Measurements from ENCODE around the gene UPF2. TPM values are rescaled to one million over a fixed set of nuclear protein-coding genes. Genes with fewer than 3 reads are reported as not detected.
"Not testable (repeated sequence)": the region's sequence is repeated elsewhere in the genome, so short reads cannot be mapped to it uniquely, and the experiment has no call there.

Gene UPF2
- polyA plus RNA-seq, 1 donor (not counting 4 experiments of a cell fraction or from before 2014, with no cell fraction given) = 20.3 TPM

DNA sequence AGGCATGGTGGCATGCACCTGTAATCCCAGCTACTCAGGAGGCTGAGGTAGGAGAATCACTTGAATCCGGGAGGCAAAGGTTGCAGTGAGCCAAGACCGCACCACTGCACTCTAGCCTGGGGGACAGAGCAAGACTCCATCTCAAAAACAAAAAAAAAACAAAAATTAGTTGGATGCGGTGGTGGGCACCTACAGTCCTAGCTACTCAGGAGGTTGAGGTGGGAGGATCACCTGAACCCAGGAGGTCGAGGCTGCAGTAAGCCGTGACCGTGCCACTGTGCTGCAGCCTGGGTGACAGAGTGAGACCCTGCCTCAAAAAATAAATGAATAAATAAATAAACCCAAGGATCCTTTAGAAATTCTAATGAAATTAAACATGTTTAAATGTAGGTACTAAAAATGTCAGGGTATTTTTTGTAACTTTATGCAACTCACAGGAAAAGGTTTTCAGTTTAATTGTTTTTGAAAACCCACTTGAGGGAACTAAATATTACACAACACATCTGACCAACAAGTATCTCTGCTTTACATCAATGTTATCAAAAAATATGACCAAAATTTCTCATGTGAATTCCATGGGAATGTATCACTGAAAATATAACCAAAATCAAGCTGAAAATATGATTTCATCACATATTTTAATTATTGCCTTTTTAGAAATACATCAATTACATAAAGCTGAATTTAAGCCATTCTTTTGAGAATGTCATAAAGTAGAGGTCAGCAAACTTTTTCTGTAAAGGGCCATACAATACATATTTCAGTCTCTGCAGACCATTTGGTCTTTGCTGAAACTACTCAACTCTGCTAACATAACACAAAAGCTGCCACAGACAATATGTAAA lies 23.9 kb downstream of the UPF2 start:
- Histone ChIP-seq H3K4me3 (ENCODE audit: control insufficient read depth in 2 of 3, extremely low read depth in 1 of 3, insufficient read depth in 2 of 3, low read depth in 1 of 3, low read length in 3 of 3) (no peak overlapping the region), H3K36me3 (ENCODE audit: control insufficient read depth in 2 of 2, extremely low read depth in 1 of 2, insufficient read depth in 2 of 2, low read length in 2 of 2) (peaks cover 4 to 5% of the 10 kb centered on the region in 2 experiments), H3K79me2 (ENCODE audit: control insufficient read depth, insufficient read depth, low read length) (peaks cover 31% of the 10 kb centered on the region), H4K20me1 (ENCODE audit: control insufficient read depth, extremely low read depth, insufficient read depth, low read length) (no peaks in the 10 kb centered on the region), H3K27ac (ENCODE audit: control insufficient read depth, insufficient read depth, low read length) (no peak overlapping the region), H3K9me1 (ENCODE audit: control insufficient read depth, extremely low read depth, insufficient read depth, low read length) (no peaks in the 10 kb centered on the region), H2AFZ (ENCODE audit: control insufficient read depth, low read length) (no peak overlapping the region), H3K4me2 (ENCODE audit: control insufficient read depth, extremely low read depth, insufficient read depth, low read depth, low read length) (no peak overlapping the region), H3K27me3 (ENCODE audit: control insufficient read depth, extremely low read depth, insufficient read depth, low read length) (no peaks in the 10 kb centered on the region), H3K9ac (ENCODE audit: control insufficient read depth, extremely low read depth, insufficient read depth, low read length) (no peak overlapping the region), H3K4me1 (ENCODE audit: control insufficient read depth, extremely low read depth, insufficient read depth, low read length) (peaks cover 3% of the 10 kb centered on the region), H3K9me3 (ENCODE audit: control insufficient read depth, low read depth, low read length) (no peaks in the 10 kb centered on the region)
- TF ChIP-seq, protein P1, sequence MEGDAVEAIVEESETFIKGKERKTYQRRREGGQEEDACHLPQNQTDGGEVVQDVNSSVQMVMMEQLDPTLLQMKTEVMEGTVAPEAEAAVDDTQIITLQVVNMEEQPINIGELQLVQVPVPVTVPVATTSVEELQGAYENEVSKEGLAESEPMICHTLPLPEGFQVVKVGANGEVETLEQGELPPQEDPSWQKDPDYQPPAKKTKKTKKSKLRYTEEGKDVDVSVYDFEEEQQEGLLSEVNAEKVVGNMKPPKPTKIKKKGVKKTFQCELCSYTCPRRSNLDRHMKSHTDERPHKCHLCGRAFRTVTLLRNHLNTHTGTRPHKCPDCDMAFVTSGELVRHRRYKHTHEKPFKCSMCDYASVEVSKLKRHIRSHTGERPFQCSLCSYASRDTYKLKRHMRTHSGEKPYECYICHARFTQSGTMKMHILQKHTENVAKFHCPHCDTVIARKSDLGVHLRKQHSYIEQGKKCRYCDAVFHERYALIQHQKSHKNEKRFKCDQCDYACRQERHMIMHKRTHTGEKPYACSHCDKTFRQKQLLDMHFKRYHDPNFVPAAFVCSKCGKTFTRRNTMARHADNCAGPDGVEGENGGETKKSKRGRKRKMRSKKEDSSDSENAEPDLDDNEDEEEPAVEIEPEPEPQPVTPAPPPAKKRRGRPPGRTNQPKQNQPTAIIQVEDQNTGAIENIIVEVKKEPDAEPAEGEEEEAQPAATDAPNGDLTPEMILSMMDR (optimal IDR thresholded peaks at IDR 0.05 in 1 of 3, IDR thresholded peaks at IDR 0.05 in 1 of 3, conservative IDR thresholded peaks at IDR 0.05 in 1 of 3; ENCODE audit: extremely low read depth in 1 of 3, insufficient read depth in 2 of 3, low read length in 3 of 3) = no peak
- TF ChIP-seq EZH2 (IDR thresholded peaks at IDR 0.05; ENCODE audit: low read length) = no peak
- dilution Hi-C loops (cut with MboI; ENCODE audit: extremely low pct_ligation_motif_present, low sequenced_read_pairs) = no loop called here
- DNase-seq (ENCODE audit: low read depth, low spot score) = no peak
- FAIRE-seq = no peak

DNA sequence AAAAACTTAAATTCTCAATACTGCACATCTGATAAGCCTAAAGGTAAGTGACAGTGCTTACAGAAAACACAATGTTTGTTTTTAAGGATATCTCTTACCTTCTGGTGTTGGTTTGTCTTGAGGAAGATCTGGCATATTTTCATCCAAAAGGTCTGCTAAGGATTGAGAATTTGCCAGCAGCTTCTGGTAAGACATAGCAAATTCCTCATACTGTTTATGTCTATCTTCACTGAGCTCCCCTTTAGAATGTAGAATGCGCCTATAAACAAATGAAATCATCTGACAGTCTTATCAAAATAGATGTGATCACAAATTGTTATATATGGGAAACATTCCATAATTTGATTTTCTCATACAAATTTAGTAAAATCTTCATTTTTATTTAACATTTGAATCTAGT lies 28.7 kb downstream of the UPF2 start:
- Histone ChIP-seq H4K20me1 (ENCODE audit: control insufficient read depth, extremely low read depth, insufficient read depth, low read length) (no peaks in the 10 kb centered on the region), H3K27ac (ENCODE audit: control insufficient read depth, insufficient read depth, low read length) (no peak overlapping the region), H3K27me3 (ENCODE audit: control insufficient read depth, extremely low read depth, insufficient read depth, low read length) (no peaks in the 10 kb centered on the region), H3K9ac (ENCODE audit: control insufficient read depth, extremely low read depth, insufficient read depth, low read length) (no peak overlapping the region), H3K9me3 (ENCODE audit: control insufficient read depth, low read depth, low read length) (no peaks in the 10 kb centered on the region), H3K79me2 (ENCODE audit: control insufficient read depth, insufficient read depth, low read length) (peaks cover 9% of the 10 kb centered on the region), H2AFZ (ENCODE audit: control insufficient read depth, low read length) (no peak overlapping the region), H3K4me1 (ENCODE audit: control insufficient read depth, extremely low read depth, insufficient read depth, low read length) (no peaks in the 10 kb centered on the region), H3K9me1 (ENCODE audit: control insufficient read depth, extremely low read depth, insufficient read depth, low read length) (no peaks in the 10 kb centered on the region), H3K4me3 (ENCODE audit: control insufficient read depth in 2 of 3, extremely low read depth in 1 of 3, insufficient read depth in 2 of 3, low read depth in 1 of 3, low read length in 3 of 3) (no peak overlapping the region), H3K4me2 (ENCODE audit: control insufficient read depth, extremely low read depth, insufficient read depth, low read depth, low read length) (no peak overlapping the region), H3K36me3 (ENCODE audit: control insufficient read depth in 2 of 2, extremely low read depth in 1 of 2, insufficient read depth in 2 of 2, low read length in 2 of 2) (peaks cover 0 to 4% of the 10 kb centered on the region in 2 experiments)
- DNase-seq (ENCODE audit: low read depth, low spot score) (no peak), FAIRE-seq (no peak)
- dilution Hi-C loops (cut with MboI; ENCODE audit: extremely low pct_ligation_motif_present, low sequenced_read_pairs) = no loop called here
- no peak for TF ChIP-seq EZH2 (IDR thresholded peaks at IDR 0.05; ENCODE audit: low read length)
- TF ChIP-seq, protein P1 (optimal IDR thresholded peaks at IDR 0.05 in 1 of 3, IDR thresholded peaks at IDR 0.05 in 1 of 3, conservative IDR thresholded peaks at IDR 0.05 in 1 of 3; ENCODE audit: extremely low read depth in 1 of 3, insufficient read depth in 2 of 3, low read length in 3 of 3) = no peak

DNA sequence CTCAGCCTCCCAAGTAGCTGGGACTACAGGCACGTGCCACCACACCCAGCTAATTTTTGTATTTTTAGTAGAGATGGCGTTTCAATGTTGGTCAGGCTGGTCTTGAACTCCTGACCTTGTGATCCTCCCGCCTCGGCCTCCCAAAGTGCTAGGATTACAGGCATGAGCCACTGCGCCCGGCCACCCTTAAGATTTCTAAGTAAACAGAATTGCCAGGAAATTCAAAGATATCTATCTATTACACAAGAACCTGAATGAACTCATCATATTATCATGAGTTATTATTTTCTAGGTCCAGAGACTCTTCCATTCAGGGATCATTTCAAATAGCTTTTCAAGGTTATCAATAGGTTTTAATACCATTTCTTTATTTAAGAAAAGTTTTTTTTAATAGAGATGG lies 29.2 kb downstream of the UPF2 start:
- H4K20me1 ChIP-seq (ENCODE audit: control insufficient read depth, extremely low read depth, insufficient read depth, low read length); dilution Hi-C loops (cut with MboI; ENCODE audit: extremely low pct_ligation_motif_present, low sequenced_read_pairs); H3K9me1 ChIP-seq (ENCODE audit: control insufficient read depth, extremely low read depth, insufficient read depth, low read length); DNase-seq (ENCODE audit: low read depth, low spot score); H3K27ac ChIP-seq (ENCODE audit: control insufficient read depth, insufficient read depth, low read length); H3K4me1 ChIP-seq (ENCODE audit: control insufficient read depth, extremely low read depth, insufficient read depth, low read length); H3K4me2 ChIP-seq (ENCODE audit: control insufficient read depth, extremely low read depth, insufficient read depth, low read depth, low read length); H2AFZ ChIP-seq (ENCODE audit: control insufficient read depth, low read length); H3K4me3 ChIP-seq (ENCODE audit: control insufficient read depth in 2 of 3, extremely low read depth in 1 of 3, insufficient read depth in 2 of 3, low read depth in 1 of 3, low read length in 3 of 3); H3K36me3 ChIP-seq (ENCODE audit: control insufficient read depth in 2 of 2, extremely low read depth in 1 of 2, insufficient read depth in 2 of 2, low read length in 2 of 2); H3K27me3 ChIP-seq (ENCODE audit: control insufficient read depth, extremely low read depth, insufficient read depth, low read length); FAIRE-seq; H3K9me3 ChIP-seq (ENCODE audit: control insufficient read depth, low read depth, low read length); H3K79me2 ChIP-seq (ENCODE audit: control insufficient read depth, insufficient read depth, low read length); H3K9ac ChIP-seq (ENCODE audit: control insufficient read depth, extremely low read depth, insufficient read depth, low read length): not testable (repeated sequence)
